H1 (cell line): Measurements from ENCODE around the gene NBAS.

Source experiments
- CBX8 ChIP-seq: fragments of 300-800, 300-1000 bp; sonication (generic); IDR thresholded peaks from 2 replicates; pipeline ENCODE4 v1.7.1; 2016; ENCODE audit warnings: low read depth, low read length, borderline replicate concordance
- CTCF ChIP-seq, 3 experiments: IDR thresholded peaks; 1 replicate in 2 of 3; 2 replicates in 1 of 3; pipeline versions ENCODE4 v1.5.1 to v1.6.1; 2011; ENCODE audit warnings: low read length in 3 of 3, mild to moderate bottlenecking in 3 of 3, inconsistent platforms in 2 of 3, low read depth in 1 of 3, moderate library complexity in 1 of 3; ENCODE audit not compliant: insufficient read depth in 1 of 3; ENCODE audit errors: control extremely low read depth in 1 of 3
- GTF2F1 ChIP-seq: IDR thresholded peaks from 2 replicates; pipeline ENCODE4 v1.6.1; 2012; ENCODE audit warnings: low read depth, low read length, improper control_type of control experiment, borderline replicate concordance
- JUND ChIP-seq: IDR thresholded peaks from 2 replicates; pipeline ENCODE4 v1.6.1; 2011; ENCODE audit warnings: mild to moderate bottlenecking, improper control_type of control experiment, low read length
- KDM1A ChIP-seq: fragments of 200-600, 300-600 bp; sonication (generic); IDR thresholded peaks from 2 replicates; pipeline ENCODE4 v1.7.1; 2016; ENCODE audit warnings: mild to moderate bottlenecking, low read length, borderline replicate concordance
- KDM4A ChIP-seq: IDR thresholded peaks from one replicate; pipeline ENCODE4 v1.7.1; 2012; ENCODE audit warnings: low read depth, mild to moderate bottlenecking, moderate library complexity, low read length, inconsistent platforms; ENCODE audit not compliant: severe bottlenecking
- MAFK ChIP-seq: IDR thresholded peaks from 2 replicates; pipeline ENCODE4 v1.6.1; 2012; ENCODE audit warnings: low read depth, mild to moderate bottlenecking, improper control_type of control experiment, low read length
- POLR2A ChIP-seq, 2 experiments: IDR thresholded peaks; 1 replicate in 1 of 2; 2 replicates in 1 of 2; pipeline ENCODE4 v1.6.1; 2011; ENCODE audit warnings: low read depth in 2 of 2, low read length in 2 of 2, mild to moderate bottlenecking in 2 of 2; ENCODE audit errors: control extremely low read depth in 1 of 2
- POLR2AphosphoS5 ChIP-seq: IDR thresholded peaks from 2 replicates; pipeline ENCODE4 v1.6.1; 2011; ENCODE audit warnings: low read depth, low read length
- RBBP5 ChIP-seq: IDR thresholded peaks from 2 replicates; pipeline ENCODE4 v1.7.1; 2012; ENCODE audit warnings: low read depth, mild to moderate bottlenecking, inconsistent platforms, low read length, moderate library complexity, borderline replicate concordance
- RFX5 ChIP-seq: IDR thresholded peaks from 2 replicates; pipeline ENCODE4 v1.6.1; 2011; ENCODE audit warnings: low read depth, low read length, improper control_type of control experiment, borderline replicate concordance
- SIN3A ChIP-seq, 2 experiments: IDR thresholded peaks in 1 of 2; conservative IDR thresholded peaks in 1 of 2; 2 replicates each; pipeline ENCODE4 v1.6.1; 2011 to 2012; ENCODE audit warnings: low read length in 2 of 2, improper control_type of control experiment in 1 of 2, low read depth in 1 of 2, mild to moderate bottlenecking in 1 of 2

GRCh38 chr2:15198051-15198450, 363.1 kb downstream of the NBAS start:
- TF ChIP-seq CTCF (IDR thresholded peaks at IDR 0.05; ENCODE audit: control extremely low read depth in 1 of 3, insufficient read depth in 1 of 3, low read depth in 1 of 3, low read length in 3 of 3) (no peak), POLR2A (IDR thresholded peaks at IDR 0.05; ENCODE audit: control extremely low read depth in 1 of 2, low read depth in 2 of 2, low read length in 2 of 2) (no peak), KDM1A (no peak), JUND (no peak), GTF2F1 (no peak), POLR2AphosphoS5 (no peak), CBX8 (no peak), RBBP5 (no peak), SIN3A (conservative IDR thresholded peaks at IDR 0.05 in 1 of 2, IDR thresholded peaks at IDR 0.05 in 1 of 2; ENCODE audit: low read depth in 1 of 2, low read length in 2 of 2) (no peak), MAFK (no peak), KDM4A (no peak), RFX5 (no peak)
